Measurements from ENCODE around the gene RNASE2. TPM values are rescaled to one million over a fixed set of nuclear protein-coding genes. Genes with fewer than 3 reads are reported as not detected.
"Not testable (repeated sequence)": the region's sequence is repeated elsewhere in the genome, so short reads cannot be mapped to it uniquely, and the experiment has no call there.

Gene RNASE2
- total and polyA plus RNA-seq, 2 donors (not counting 3 experiments of a cell fraction or from before 2014, with no cell fraction given): not detected

DNA sequence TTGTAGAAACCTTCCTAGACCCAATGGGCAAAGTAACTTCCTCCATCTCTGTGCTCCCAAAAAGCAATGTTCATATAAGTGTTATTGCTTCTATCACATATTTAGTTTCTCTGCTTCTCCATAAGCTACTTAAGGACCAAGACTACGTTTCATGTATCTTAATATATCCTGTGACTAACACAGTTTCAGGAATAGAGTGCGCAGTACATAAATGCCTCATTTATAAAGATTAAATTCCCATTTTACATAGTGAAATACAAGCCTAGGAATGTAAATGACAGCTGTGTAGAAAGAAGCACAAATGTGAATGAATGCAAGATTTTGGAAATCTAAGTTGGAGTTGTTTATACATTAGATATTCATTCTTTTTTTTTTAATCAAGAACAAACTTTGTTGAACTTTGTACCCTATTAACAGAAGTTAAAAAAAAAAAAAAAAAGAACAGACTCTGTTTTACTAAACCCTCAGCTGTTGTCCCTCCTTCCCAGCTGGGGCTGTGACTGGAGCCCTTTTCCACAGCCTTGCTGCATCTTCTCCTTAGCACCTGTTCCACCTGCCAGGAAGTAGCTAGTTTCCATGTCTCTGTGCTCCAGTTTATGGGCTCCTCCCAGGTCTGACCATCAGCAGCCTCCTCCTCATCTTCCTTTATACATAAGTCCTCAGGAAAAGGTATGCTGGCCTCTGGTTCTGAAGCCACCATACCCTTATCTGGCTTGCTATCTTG is 27.5 kb downstream of the RNASE2 start:
- Histone ChIP-seq H3K27me3 (ENCODE audit: control insufficient read depth in 2 of 2, insufficient read depth in 2 of 2, low read length in 2 of 2) (no peaks in the 10 kb centered on the region), H3K36me3 (ENCODE audit: control insufficient read depth in 2 of 2, extremely low read depth in 1 of 2, insufficient read depth in 2 of 2, low read length in 2 of 2) (no peaks in the 10 kb centered on the region), H3K79me2 (ENCODE audit: control insufficient read depth, insufficient read depth, low read length) (no peaks in the 10 kb centered on the region), H3K9ac (replicated peaks; ENCODE audit: extremely low read depth, insufficient read depth, low read length) (no peak overlapping the region), H3K27ac (ENCODE audit: insufficient read depth, low read depth, low read length) (no peak overlapping the region), H3K4me2 (ENCODE audit: insufficient read depth, low read length) (no peak overlapping the region), H4K20me1 (replicated peaks; ENCODE audit: control insufficient read depth, extremely low read depth, insufficient read depth, low read length) (no peaks in the 10 kb centered on the region), H3K4me1 (ENCODE audit: control insufficient read depth, extremely low read depth, insufficient read depth, low read length) (peaks cover 5% of the 10 kb centered on the region), H3K4me3 (replicated peaks in 1 of 3; ENCODE audit: insufficient read depth in 1 of 3, low read depth in 1 of 3, low read length in 3 of 3) (no peak overlapping the region), H3K9me3 (replicated peaks; ENCODE audit: control insufficient read depth, insufficient read depth, low read length) (no peaks in the 10 kb centered on the region), H2AFZ (ENCODE audit: low read depth, low read length) (no peak overlapping the region), H3K9me1 (replicated peaks; ENCODE audit: control insufficient read depth, extremely low read depth, insufficient read depth, low read length) (no peaks in the 10 kb centered on the region)
- dilution Hi-C loops (cut with MboI; ENCODE audit: extremely low pct_ligation_motif_present, low sequenced_read_pairs) (no loop called here), intact Hi-C loops (cut with micrococcal nuclease) (no loop called here)
- POLR2A ChIA-PET: no interaction called here
- CTCF ChIA-PET: interaction anchor here (0.7 to 2.7 kb wide), 4 partner anchors 12 to 122 kb away, joined by 3 to 21 read pairs (median 4); no protein-coding TSS in a partner anchor
- no TSS peak for BruUV-seq (replicated peaks)
- DNase-seq (ENCODE audit: low read depth, low spot score): no peak
- no peak for FAIRE-seq
- TF ChIP-seq FOS (IDR thresholded peaks at IDR 0.05; ENCODE audit: borderline replicate concordance, insufficient read depth, low read length) (no peak), JUN (IDR thresholded peaks at IDR 0.05; ENCODE audit: borderline replicate concordance, insufficient read depth, insufficient read length, low read depth) (no peak), GATA2 (IDR thresholded peaks at IDR 0.05; ENCODE audit: insufficient read depth, insufficient read length, low read depth, low read length) (no peak), EZH2 (IDR thresholded peaks at IDR 0.05; ENCODE audit: borderline replicate concordance, low read depth, low read length, severe bottlenecking) (no peak), POLR2A (IDR thresholded peaks at IDR 0.05; ENCODE audit: low read depth, low read length) (no peak), MYC (IDR thresholded peaks at IDR 0.05; ENCODE audit: low read depth, low read length) (no peak), POLR2AphosphoS5 (IDR thresholded peaks at IDR 0.05; ENCODE audit: insufficient read depth, low read depth, low read length) (no peak)
- TF ChIP-seq, protein P1, sequence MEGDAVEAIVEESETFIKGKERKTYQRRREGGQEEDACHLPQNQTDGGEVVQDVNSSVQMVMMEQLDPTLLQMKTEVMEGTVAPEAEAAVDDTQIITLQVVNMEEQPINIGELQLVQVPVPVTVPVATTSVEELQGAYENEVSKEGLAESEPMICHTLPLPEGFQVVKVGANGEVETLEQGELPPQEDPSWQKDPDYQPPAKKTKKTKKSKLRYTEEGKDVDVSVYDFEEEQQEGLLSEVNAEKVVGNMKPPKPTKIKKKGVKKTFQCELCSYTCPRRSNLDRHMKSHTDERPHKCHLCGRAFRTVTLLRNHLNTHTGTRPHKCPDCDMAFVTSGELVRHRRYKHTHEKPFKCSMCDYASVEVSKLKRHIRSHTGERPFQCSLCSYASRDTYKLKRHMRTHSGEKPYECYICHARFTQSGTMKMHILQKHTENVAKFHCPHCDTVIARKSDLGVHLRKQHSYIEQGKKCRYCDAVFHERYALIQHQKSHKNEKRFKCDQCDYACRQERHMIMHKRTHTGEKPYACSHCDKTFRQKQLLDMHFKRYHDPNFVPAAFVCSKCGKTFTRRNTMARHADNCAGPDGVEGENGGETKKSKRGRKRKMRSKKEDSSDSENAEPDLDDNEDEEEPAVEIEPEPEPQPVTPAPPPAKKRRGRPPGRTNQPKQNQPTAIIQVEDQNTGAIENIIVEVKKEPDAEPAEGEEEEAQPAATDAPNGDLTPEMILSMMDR (IDR thresholded peaks at IDR 0.05; ENCODE audit: extremely low read depth in 1 of 2, insufficient read depth in 1 of 2, low read depth in 1 of 2, low read length in 2 of 2): no peak
- TF ChIP-seq, protein P2, sequence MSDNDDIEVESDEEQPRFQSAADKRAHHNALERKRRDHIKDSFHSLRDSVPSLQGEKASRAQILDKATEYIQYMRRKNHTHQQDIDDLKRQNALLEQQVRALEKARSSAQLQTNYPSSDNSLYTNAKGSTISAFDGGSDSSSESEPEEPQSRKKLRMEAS (IDR thresholded peaks at IDR 0.05; ENCODE audit: insufficient read depth, insufficient read length): no peak

DNA sequence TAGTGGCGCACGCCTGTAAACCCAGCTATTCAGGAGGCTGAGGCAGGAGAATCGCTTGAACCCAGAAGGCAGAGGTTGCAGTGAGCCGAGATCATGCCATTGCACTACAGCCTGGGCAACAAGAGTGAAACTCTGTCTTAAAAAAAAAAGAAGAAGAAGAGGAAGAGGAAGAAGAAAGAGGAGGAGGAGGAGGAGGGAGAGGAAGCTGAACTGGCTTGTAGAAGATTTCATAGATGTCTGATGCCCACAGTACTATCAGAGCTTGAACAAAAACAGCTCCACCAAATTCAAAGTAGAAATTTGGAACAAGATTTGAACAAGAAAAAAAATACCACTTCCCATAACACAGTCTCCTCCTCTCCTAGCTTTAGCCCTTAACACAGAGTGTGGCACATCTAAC is 30.4 kb downstream of the RNASE2 start:
- H3K9me3 ChIP-seq (replicated peaks; ENCODE audit: control insufficient read depth, insufficient read depth, low read length); DNase-seq (ENCODE audit: low read depth, low spot score); H3K4me3 ChIP-seq (replicated peaks in 1 of 3; ENCODE audit: insufficient read depth in 1 of 3, low read depth in 1 of 3, low read length in 3 of 3); H3K36me3 ChIP-seq (ENCODE audit: control insufficient read depth in 2 of 2, extremely low read depth in 1 of 2, insufficient read depth in 2 of 2, low read length in 2 of 2); H4K20me1 ChIP-seq (replicated peaks; ENCODE audit: control insufficient read depth, extremely low read depth, insufficient read depth, low read length); H3K9me1 ChIP-seq (replicated peaks; ENCODE audit: control insufficient read depth, extremely low read depth, insufficient read depth, low read length); H3K79me2 ChIP-seq (ENCODE audit: control insufficient read depth, insufficient read depth, low read length); H3K9ac ChIP-seq (replicated peaks; ENCODE audit: extremely low read depth, insufficient read depth, low read length); POLR2A ChIA-PET; intact Hi-C loops (cut with micrococcal nuclease); H3K27ac ChIP-seq (ENCODE audit: insufficient read depth, low read depth, low read length); H2AFZ ChIP-seq (ENCODE audit: low read depth, low read length); dilution Hi-C loops (cut with MboI; ENCODE audit: extremely low pct_ligation_motif_present, low sequenced_read_pairs); H3K4me2 ChIP-seq (ENCODE audit: insufficient read depth, low read length); BruUV-seq (replicated peaks); FAIRE-seq; H3K27me3 ChIP-seq (ENCODE audit: control insufficient read depth in 2 of 2, insufficient read depth in 2 of 2, low read length in 2 of 2): not testable (repeated sequence)
- H3K4me1 ChIP-seq (ENCODE audit: control insufficient read depth, extremely low read depth, insufficient read depth, low read length): peaks cover 14% of the 10 kb centered on the region
- CTCF ChIA-PET: interaction anchor here (1.1 to 2.2 kb wide), 2 partner anchors 20 to 29 kb away, joined by 3 to 6 read pairs; no protein-coding TSS in a partner anchor
